ENCODE data around the gene MSH5. TPM values are rescaled to one million over a fixed set of nuclear protein-coding genes. Genes with fewer than 3 reads are reported as not detected.

The MSH5 gene
- total and polyA plus RNA-seq, 2 of the 13 experiments (the other 11 are each of a cell fraction or from before 2014, with no cell fraction given) = 10.2 to 38.7 TPM

- TF ChIP-seq LRRFIP1 (CRISPR knock-in tag; conservative IDR thresholded peaks at IDR 0.05) (no peak), BCL3 (CRISPR knock-in tag; IDR thresholded peaks at IDR 0.05) (no peak; the same call in none of the 2 replicates), E2F2 (CRISPR knock-in tag; IDR thresholded peaks at IDR 0.05; ENCODE audit: borderline replicate concordance) (0 out of 2 replicates have a peak, but pooled peaks have one; percentile 6), CREM (IDR thresholded peaks at IDR 0.05) (peak; percentile 94), CREM (CRISPR knock-in tag; IDR thresholded peaks at IDR 0.05) (peak; percentile 46; the same call in 1 of the 2 replicates), SMC3 (IDR thresholded peaks at IDR 0.05; ENCODE audit: low read length) (peak; percentile 37; the same call in 1 of the 2 replicates), ZNF280D (CRISPR knock-in tag; IDR thresholded peaks at IDR 0.05) (peak; percentile 74; the same call in 1 of the 2 replicates), IRF2 (CRISPR knock-in tag; IDR thresholded peaks at IDR 0.05) (peak; percentile 81), MIER3 (CRISPR knock-in tag; IDR thresholded peaks at IDR 0.05; ENCODE audit: borderline replicate concordance) (peak; percentile 92), JUND (CRISPR knock-in tag; IDR thresholded peaks at IDR 0.05) (peak; percentile 53; the same call in 1 of the 2 replicates), GFI1 (CRISPR knock-in tag; IDR thresholded peaks at IDR 0.05; ENCODE audit: borderline replicate concordance) (peak; percentile 62; the same call in 1 of the 2 replicates), PAF1 (CRISPR knock-in tag; IDR thresholded peaks at IDR 0.05) (no peak), ZNF775 (CRISPR knock-in tag; IDR thresholded peaks at IDR 0.05; ENCODE audit: borderline replicate concordance) (no peak), SMARCC2 (IDR thresholded peaks at IDR 0.05) (no peak), ZNF780A (CRISPR knock-in tag; IDR thresholded peaks at IDR 0.05) (no peak), ZBTB14 (CRISPR knock-in tag; IDR thresholded peaks at IDR 0.05) (no peak), ZNF326 (CRISPR knock-in tag; IDR thresholded peaks at IDR 0.05; ENCODE audit: borderline replicate concordance) (no peak), ZNF317 (CRISPR knock-in tag; IDR thresholded peaks at IDR 0.05) (peak; percentile 84)
These were observed 36.7 kb upstream of the MSH5 start, which contains the start of gene ABHD16A (continued) for GRCh38 chr6:31702819-31703716.

All from HepG2 (cell line).